ENCODE data around the gene ARHGEF40.

The ARHGEF40 gene

DNA sequence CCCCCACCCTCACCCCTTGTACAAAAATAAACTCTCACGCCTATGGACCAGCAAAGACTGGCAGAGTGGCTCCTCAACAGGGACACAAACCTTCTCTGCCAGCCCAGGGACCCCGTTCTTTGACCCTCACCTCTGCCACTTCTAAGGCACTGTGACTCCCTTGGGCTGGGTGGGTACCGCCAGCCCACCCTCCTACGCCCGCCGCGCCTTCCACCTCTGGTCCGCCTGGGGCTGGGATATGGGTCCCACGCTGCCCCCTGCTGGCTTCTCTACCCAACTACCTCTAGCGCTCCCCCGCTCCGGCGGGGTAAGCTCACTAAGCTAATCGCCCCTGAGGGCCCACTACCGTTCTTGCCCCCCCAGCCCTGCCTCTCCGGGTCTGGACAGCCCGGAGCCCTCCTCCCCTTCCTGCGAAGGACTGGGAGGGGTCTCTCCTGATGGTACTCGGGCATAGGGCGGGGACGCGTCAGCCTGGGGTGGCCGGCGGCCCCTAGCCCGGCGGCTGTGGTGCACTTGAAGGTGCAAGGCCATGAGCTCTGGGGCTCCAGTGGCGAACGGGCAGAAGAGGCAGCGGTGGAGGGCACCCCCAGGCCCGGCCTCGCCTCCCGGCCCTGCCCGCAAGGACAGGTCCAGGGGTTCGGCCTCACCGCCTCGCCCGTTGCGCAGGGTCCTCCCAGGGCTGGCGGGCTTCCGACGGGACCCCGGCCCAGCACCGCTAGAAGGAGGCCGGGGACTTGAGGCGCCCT lies 20.3 kb downstream of the ARHGEF40 start:
- Histone ChIP-seq H3K9ac (ENCODE audit: low read length) (no peak overlapping the region), H3K79me2 (ENCODE audit: insufficient read depth, low read length) (no peaks in the 10 kb centered on the region), H3K9me3 (ENCODE audit: insufficient read depth, low read length) (no peaks in the 10 kb centered on the region), H3K9me2 (replicated peaks; ENCODE audit: insufficient read depth, low read length) (no peaks in the 10 kb centered on the region), H3K27me3 (ENCODE audit: low read length) (no peaks in the 10 kb centered on the region), H3K4me2 (ENCODE audit: low read depth, low read length, poor library complexity, severe bottlenecking) (no peak overlapping the region), H3K4me3 (ENCODE audit: insufficient read depth, low read length, poor library complexity, severe bottlenecking) (no peak overlapping the region), H2AFZ (ENCODE audit: low read depth, low read length, severe bottlenecking) (no peak overlapping the region), H3F3A (ENCODE audit: insufficient read depth) (no peaks in the 10 kb centered on the region), H3K36me3 (ENCODE audit: low read length) (no peaks in the 10 kb centered on the region), H4K20me1 (ENCODE audit: low read depth, low read length) (no peaks in the 10 kb centered on the region), H3K27ac (ENCODE audit: low read depth, low read length) (no peak overlapping the region)
- no peak for TF ChIP-seq EZH2phosphoT487 (conservative IDR thresholded peaks at IDR 0.05; ENCODE audit: low read length)
- TF ChIP-seq, protein P1, sequence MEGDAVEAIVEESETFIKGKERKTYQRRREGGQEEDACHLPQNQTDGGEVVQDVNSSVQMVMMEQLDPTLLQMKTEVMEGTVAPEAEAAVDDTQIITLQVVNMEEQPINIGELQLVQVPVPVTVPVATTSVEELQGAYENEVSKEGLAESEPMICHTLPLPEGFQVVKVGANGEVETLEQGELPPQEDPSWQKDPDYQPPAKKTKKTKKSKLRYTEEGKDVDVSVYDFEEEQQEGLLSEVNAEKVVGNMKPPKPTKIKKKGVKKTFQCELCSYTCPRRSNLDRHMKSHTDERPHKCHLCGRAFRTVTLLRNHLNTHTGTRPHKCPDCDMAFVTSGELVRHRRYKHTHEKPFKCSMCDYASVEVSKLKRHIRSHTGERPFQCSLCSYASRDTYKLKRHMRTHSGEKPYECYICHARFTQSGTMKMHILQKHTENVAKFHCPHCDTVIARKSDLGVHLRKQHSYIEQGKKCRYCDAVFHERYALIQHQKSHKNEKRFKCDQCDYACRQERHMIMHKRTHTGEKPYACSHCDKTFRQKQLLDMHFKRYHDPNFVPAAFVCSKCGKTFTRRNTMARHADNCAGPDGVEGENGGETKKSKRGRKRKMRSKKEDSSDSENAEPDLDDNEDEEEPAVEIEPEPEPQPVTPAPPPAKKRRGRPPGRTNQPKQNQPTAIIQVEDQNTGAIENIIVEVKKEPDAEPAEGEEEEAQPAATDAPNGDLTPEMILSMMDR (IDR thresholded peaks at IDR 0.05; ENCODE audit: insufficient read depth, low read length, poor library complexity, severe bottlenecking) = peak; percentile 28

DNA sequence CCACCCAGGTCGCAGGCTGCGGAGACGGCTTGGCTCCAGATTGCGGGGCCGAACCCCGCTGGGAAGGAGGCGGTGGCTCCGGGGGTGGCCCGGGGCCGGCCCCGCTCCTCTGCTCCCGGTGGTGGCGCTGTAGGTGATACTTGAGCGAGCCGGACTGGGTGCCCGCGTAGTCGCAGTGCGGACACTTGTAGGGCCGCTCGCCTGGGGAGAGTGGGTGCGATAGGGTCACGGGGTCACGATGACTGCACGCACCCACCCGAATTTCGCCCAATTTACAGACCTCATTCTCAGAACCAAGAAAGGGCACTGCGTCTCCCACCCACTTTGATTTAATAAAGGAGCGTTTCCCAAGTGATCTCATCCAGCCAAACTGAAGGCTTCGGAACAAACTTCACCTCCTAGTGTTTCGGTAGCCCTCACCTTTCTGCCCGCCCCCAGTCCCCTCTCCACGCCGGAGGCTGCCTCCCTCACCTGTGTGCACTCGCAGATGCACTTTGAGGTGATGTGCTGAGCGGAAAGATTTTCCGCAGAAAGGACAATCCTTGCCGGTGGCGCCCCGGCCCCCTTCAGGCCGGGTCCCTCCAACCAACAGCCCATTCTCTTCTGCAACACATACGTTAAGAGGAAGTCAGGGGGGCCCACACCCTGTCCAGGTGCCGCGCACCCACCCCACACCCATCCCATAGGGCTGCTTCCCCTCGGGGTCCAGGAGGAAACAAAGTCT lies 21.0 kb downstream of the ARHGEF40 start:
- Histone ChIP-seq H3K9me3 (ENCODE audit: insufficient read depth, low read length) (no peaks in the 10 kb centered on the region), H3K4me3 (ENCODE audit: insufficient read depth, low read length, poor library complexity, severe bottlenecking) (no peak overlapping the region), H3K9ac (ENCODE audit: low read length) (no peak overlapping the region), H3K9me2 (replicated peaks; ENCODE audit: insufficient read depth, low read length) (no peaks in the 10 kb centered on the region), H3K36me3 (ENCODE audit: low read length) (no peaks in the 10 kb centered on the region), H3K27ac (ENCODE audit: low read depth, low read length) (no peak overlapping the region), H3F3A (ENCODE audit: insufficient read depth) (no peaks in the 10 kb centered on the region), H4K20me1 (ENCODE audit: low read depth, low read length) (no peaks in the 10 kb centered on the region), H3K27me3 (ENCODE audit: low read length) (no peaks in the 10 kb centered on the region), H2AFZ (ENCODE audit: low read depth, low read length, severe bottlenecking) (no peak overlapping the region), H3K79me2 (ENCODE audit: insufficient read depth, low read length) (no peaks in the 10 kb centered on the region), H3K4me2 (ENCODE audit: low read depth, low read length, poor library complexity, severe bottlenecking) (no peak overlapping the region)
- TF ChIP-seq, protein P1 (IDR thresholded peaks at IDR 0.05; ENCODE audit: insufficient read depth, low read length, poor library complexity, severe bottlenecking) = no peak
- no peak for TF ChIP-seq EZH2phosphoT487 (conservative IDR thresholded peaks at IDR 0.05; ENCODE audit: low read length)

DNA sequence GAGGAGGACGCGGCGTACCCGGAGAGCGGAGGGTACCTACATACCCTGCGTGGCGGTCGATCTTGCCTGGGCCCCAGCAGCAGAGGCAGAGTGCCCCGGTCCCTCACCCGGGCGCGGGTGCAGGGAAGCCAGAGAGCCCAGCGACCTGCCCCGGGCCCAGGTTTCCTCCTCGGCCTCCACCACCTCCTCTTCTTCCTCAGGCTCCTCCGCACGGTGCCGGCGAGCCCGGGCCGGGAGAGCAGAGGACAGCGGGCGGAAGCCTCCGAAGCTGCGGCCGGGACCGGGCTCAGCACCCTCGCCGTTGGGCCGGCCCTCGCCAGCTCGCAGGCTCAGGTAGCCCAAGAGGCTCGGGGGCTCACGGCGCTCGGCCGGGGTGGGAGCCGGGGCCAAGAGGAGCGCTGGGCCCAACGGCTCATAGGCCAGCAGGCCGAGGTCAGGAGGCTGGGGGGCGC lies 21.7 kb downstream of the ARHGEF40 start:
- Histone ChIP-seq H3K4me2 (ENCODE audit: low read depth, low read length, poor library complexity, severe bottlenecking) (no peak overlapping the region), H3K79me2 (ENCODE audit: insufficient read depth, low read length) (no peaks in the 10 kb centered on the region), H3K9me3 (ENCODE audit: insufficient read depth, low read length) (no peaks in the 10 kb centered on the region), H3K9me2 (replicated peaks; ENCODE audit: insufficient read depth, low read length) (no peaks in the 10 kb centered on the region), H3F3A (ENCODE audit: insufficient read depth) (no peaks in the 10 kb centered on the region), H3K9ac (ENCODE audit: low read length) (no peak overlapping the region), H4K20me1 (ENCODE audit: low read depth, low read length) (no peaks in the 10 kb centered on the region), H3K27me3 (ENCODE audit: low read length) (no peaks in the 10 kb centered on the region), H3K4me3 (ENCODE audit: insufficient read depth, low read length, poor library complexity, severe bottlenecking) (no peak overlapping the region), H2AFZ (ENCODE audit: low read depth, low read length, severe bottlenecking) (no peak overlapping the region), H3K27ac (ENCODE audit: low read depth, low read length) (no peak overlapping the region), H3K36me3 (ENCODE audit: low read length) (no peaks in the 10 kb centered on the region)
- TF ChIP-seq, protein P1 (IDR thresholded peaks at IDR 0.05; ENCODE audit: insufficient read depth, low read length, poor library complexity, severe bottlenecking) = no peak
- TF ChIP-seq EZH2phosphoT487 (conservative IDR thresholded peaks at IDR 0.05; ENCODE audit: low read length) = no peak
